ENCODE data around the gene DDX52. TPM values are rescaled to one million over a fixed set of nuclear protein-coding genes. Genes with fewer than 3 reads are reported as not detected.

The DDX52 gene
- total RNA-seq, 3 donors from 2014 or later (not counting 1 experiment from before 2014, with no cell fraction given) = 39.1 to 47.5 (median 41.9) TPM

- H3K27ac ChIP-seq (ENCODE audit: low read length) = no peak overlapping the region
- no peaks in the 10 kb centered on the region for H3K4me1 ChIP-seq (ENCODE audit: control insufficient read depth, insufficient read depth, low read length)
- Mint-ChIP-seq H3K4me1 (peaks cover 11 to 19% of the 10 kb centered on the region in 2 donors), H3K4me3 (no peak overlapping the region), H3K27ac (peak overlapping the region in 1 of 2 donors; percentile 48), H3K27me3 (ENCODE audit: low read depth in 2 of 2) (no peaks in the 10 kb centered on the region), H3K9me3 (no peaks in the 10 kb centered on the region), H3K36me3 (peaks cover 15% of the 10 kb centered on the region)
- ATAC-seq (no peak), DNase-seq (no peak)
- WGBS (ENCODE audit: insufficient coverage) = 100% methylated on average over 5 of the region's 5 CpGs
- H3K27me3 ChIP-seq (ENCODE audit: control insufficient read depth, insufficient read depth, low read length) = no peaks in the 10 kb centered on the region
- no peaks in the 10 kb centered on the region for H3K9me3 ChIP-seq (ENCODE audit: control insufficient read depth, insufficient read depth, low read length)
- H3K36me3 ChIP-seq (ENCODE audit: control insufficient read depth, insufficient read depth, low read length) = peaks cover 72% of the 10 kb centered on the region
- TF ChIP-seq, protein P1, sequence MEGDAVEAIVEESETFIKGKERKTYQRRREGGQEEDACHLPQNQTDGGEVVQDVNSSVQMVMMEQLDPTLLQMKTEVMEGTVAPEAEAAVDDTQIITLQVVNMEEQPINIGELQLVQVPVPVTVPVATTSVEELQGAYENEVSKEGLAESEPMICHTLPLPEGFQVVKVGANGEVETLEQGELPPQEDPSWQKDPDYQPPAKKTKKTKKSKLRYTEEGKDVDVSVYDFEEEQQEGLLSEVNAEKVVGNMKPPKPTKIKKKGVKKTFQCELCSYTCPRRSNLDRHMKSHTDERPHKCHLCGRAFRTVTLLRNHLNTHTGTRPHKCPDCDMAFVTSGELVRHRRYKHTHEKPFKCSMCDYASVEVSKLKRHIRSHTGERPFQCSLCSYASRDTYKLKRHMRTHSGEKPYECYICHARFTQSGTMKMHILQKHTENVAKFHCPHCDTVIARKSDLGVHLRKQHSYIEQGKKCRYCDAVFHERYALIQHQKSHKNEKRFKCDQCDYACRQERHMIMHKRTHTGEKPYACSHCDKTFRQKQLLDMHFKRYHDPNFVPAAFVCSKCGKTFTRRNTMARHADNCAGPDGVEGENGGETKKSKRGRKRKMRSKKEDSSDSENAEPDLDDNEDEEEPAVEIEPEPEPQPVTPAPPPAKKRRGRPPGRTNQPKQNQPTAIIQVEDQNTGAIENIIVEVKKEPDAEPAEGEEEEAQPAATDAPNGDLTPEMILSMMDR (IDR thresholded peaks at IDR 0.05) = no peak
- H3K4me3 ChIP-seq (ENCODE audit: low read length) = no peak overlapping the region
- intact Hi-C loops (cut with micrococcal nuclease) = no loop called here
Observed at GRCh38 chr17:37562016-37562745, 81.1 kb downstream of the DDX52 start.

Other genes with a start within 250 kb of the DDX52 start
- 10 to 100 TPM; 22.9 to 23.9 (median 23.6) TPM for gene ACACA, start 236.6 kb downstream of the DDX52 start, total RNA-seq
- gene TADA2A, start 236.6 kb downstream of the DDX52 start, total RNA-seq = 10 to 100 TPM; 14.8 to 28.1 (median 26.7) TPM
- 1 to 10 TPM; 5.0 to 9.1 (median 5.3) TPM for gene DUSP14, start 153.6 kb downstream of the DDX52 start, total RNA-seq
- gene SYNRG, start 34.0 kb downstream of the DDX52 start, total RNA-seq = 100 to 1,000 TPM in 1 of 3 donors, 10 to 100 TPM in 2; 82.1 to 137 (median 88.2) TPM
- not detected for gene HNF1B, start 101.6 kb upstream of the DDX52 start, total RNA-seq

Data from natural killer cell (primary cell).